Aortic smooth muscle cell (primary cell): ENCODE data around the gene ENPP7. TPM values are rescaled to one million over a fixed set of nuclear protein-coding genes. Genes with fewer than 3 reads are reported as not detected.

Source experiments
- total RNA-seq: library from RNA; depleted of rRNA; stranded (reverse); fragments of >200 nt; gene quantifications from 2 replicates; pipeline ENCODE4 v1.2.3, GENCODE V29; 2014

Gene ENPP7
- total RNA-seq: not detected in 2 replicates

GRCh38 chr17:79730769-79731483 lies at the start of gene ENPP7:
Gene ENPP7, plus strand, starts transcription at chr17:79730943. Its CDS starts 197 bp downstream, at chr17:79731140.

GRCh38 chr17:79777894-79778503 lies 47.3 kb downstream of the ENPP7 start, which contains the start of gene CBX2:
Gene CBX2, plus strand, starts transcription at chr17:79778148. Its CDS starts 88 bp downstream, at chr17:79778236.

Other genes starting within 250 kb of the ENPP7 start
- not detected in 2 replicates for gene RBFOX3, start 119.9 kb upstream of the ENPP7 start, total RNA-seq
- 0.25 and 0.92 TPM in 2 replicates for gene CBX2, start 47.2 kb downstream of the ENPP7 start, total RNA-seq
- gene CBX8, start 66.1 kb downstream of the ENPP7 start, total RNA-seq: 4.2 TPM in 2 replicates
- 9.5 and 10.4 TPM in 2 replicates for gene CBX4, start 108.5 kb downstream of the ENPP7 start, total RNA-seq